NOMO-1 (cell line): ENCODE measurements around the gene SH3RF3.

Source experiments
- DNase-seq, 2 experiments: peaks; one replicate each; lab custom pipeline; 2025; ENCODE audit not compliant: unreplicated experiment in 2 of 2; lab: John Stamatoyannopoulos, UW

SH3RF3 gene

DNA sequence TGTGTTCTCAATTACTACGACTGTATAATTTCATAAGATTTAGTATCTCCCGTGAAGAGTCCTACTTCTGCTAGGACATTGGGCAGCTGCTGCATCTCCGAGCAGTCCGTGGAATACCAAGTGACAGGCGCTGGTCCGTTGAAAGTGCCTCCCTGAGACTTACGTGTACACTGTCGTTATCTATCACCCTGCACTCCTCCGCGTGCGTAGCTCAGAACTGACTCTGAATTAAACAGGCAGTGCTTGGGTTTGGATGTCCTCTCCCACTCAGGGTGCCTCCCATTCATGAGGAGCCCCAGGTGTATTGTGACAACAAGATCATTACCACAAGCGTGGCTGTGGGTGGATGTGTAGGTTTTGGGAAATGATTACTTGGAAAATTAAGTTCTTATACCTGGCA lies 148.4 kb downstream of the SH3RF3 start:
- DNase-seq, result no peak

DNA sequence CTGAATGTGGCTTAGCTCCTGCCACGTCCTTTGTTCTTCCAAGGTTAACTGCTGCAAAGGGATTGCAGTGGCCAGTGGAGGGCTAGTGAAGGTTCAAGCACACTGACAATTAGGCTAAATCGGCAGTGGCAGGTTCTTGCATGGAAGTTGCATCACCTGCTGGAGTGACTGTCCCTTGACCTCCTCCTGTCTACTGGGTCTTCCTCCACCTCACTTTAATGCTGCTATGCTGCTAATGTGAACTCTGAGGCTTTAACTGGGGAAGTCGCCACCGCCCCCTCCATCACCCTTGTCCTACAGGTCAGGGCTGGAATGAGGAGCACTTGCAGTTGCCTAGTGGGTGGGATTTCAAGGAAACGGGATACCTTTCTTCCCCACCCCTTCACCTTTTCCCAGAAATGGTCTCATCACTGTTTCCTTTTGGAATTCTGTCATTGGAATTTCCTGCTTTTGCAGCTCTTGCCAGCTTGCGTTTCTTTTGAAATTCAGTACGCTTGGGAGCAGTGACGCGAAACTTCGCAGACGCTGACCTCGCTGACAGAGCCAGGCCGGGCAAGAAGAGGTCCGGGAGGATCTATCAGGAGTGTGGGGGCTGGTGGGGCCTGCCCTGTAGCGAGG lies 150.3 kb downstream of the SH3RF3 start:
- DNase-seq, result no peak

DNA sequence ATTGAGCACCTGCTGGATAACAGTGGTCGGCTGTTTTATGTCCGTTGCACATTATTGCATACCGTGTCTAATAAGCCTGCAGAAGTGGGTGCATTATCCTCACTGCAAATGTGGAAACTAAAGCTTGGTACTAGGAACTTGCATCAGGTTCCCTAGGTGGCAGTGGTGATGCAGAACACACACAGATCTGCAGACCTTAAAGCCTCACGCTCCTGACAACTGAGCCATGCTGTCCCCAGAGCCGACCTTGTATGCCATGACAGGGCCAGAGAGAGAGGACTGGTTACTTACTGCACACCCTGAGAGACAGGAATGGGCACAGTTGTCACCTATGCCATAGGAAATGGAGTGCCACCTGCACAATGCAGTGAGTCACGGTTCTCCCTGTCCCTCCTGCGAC lies 151.8 kb downstream of the SH3RF3 start:
- DNase-seq, result no peak

DNA sequence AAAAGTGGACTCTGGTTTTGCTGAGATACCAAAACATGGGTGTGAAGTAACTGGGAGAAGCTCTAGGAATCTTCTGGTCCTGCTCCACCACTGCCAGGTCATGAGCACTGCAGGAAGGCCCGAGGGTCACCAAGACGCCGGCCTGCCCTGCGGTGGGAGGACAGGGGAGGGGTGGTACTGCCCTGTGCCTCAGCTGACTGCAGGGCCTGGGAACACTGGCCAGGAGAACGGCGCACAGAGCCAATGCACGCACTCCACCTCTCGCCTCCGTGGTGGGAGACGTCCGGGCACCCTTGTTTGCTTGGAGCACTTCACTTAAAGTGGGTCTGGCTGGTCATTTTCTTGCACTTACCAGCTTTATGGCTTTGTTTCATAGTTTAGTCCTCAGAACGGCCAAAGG lies 153.4 kb downstream of the SH3RF3 start:
- no peak for DNase-seq

DNA sequence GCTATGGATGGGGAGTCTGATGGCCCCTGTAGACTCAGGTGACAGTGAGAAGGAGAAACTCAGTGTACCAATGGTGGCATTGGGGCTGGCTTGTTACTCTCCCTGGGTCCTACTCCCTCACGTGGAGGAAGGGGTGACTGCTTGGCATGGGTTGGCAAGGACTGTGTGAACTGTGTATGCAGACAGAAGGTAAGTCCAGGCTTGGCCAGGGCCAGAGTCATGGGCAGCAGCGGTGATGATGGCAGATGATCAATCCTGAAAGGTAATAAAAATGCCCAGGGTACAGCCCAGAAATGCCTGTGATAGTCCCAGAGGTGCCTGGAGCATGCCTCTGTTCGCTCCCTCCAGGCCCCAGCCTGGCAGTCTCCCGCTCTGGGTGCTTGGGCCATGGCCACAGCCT lies 153.9 kb downstream of the SH3RF3 start:
- DNase-seq, result no peak

DNA sequence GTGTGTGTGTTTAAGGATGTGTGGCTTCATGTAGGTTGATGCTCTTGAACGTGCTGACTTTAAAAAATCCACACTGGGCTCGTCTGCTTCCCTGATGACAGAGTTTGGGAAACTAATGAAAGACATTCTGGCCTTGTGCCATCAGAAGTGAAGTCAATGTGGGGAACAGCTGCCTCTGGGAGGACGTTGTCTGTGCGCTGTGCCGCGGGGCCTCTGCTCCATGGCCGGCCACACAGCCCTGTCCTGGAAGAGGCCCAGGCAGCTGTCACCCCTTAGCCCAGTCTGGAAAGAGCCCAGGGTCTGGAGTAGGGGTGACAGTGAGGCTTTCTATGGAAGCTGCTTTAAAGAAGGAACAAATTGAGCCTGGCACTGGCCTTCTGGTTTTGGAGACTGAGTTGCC lies 155.8 kb downstream of the SH3RF3 start:
- DNase-seq, result no peak

DNA sequence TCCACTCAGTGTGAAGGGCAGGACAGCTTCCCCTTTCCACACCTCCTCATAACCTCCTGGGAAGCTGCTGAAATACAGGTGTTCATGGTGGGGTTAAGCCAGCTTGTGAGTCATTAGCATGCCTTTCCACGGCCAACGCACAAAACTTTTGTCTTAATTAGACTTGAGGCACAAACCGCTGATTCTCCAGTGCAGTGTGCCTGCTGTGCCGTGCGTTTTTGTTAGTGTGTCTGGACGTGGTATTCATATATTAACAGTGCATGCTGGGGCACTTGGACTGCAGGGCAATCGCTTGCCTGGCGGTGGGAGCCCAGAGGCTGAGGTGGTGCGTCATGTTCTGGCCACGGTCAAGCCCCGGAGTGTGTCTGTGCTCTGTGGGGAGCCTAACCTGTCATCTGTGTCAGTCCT lies 156.2 kb downstream of the SH3RF3 start:
- no peak for DNase-seq

DNA sequence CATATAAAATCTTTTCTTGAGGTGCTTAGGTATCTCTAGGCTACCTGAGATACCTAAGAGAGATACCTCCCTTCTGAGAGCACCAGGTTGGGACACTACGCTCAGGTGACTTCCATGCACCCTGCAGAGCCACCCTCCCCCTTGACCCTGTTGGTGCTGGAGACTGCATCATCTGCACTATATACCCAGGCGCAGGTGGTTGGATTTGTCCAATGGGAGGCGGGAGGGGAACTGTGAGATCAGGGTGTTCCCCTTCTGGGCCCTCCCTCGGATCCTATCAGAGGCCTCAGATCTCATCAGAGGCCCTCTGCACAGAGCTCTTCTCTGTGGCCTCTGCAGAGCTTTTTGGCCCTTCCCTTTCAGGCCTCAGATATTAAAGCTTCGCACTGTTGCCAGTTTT lies 158.4 kb downstream of the SH3RF3 start:
- DNase-seq, result no peak

DNA sequence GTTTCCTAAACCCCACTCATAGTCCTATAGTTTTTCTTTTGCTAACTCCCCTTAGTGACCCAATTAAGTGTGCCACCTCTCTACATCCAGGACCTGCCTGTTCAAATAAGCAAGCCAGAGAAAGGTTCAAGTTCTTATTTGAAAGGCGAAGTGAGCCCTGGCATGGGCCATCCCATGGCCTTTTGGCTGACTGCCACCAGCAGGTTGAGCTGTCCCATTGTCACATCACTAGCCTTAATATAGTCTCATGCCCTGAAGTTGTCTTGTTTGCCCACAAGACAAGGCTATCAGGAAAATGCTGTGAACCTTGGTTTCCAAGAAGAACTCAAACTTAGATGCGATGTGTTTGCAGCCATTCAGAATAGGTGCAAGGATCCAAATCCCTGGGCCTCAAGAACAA lies 158.8 kb downstream of the SH3RF3 start:
- no peak for DNase-seq

DNA sequence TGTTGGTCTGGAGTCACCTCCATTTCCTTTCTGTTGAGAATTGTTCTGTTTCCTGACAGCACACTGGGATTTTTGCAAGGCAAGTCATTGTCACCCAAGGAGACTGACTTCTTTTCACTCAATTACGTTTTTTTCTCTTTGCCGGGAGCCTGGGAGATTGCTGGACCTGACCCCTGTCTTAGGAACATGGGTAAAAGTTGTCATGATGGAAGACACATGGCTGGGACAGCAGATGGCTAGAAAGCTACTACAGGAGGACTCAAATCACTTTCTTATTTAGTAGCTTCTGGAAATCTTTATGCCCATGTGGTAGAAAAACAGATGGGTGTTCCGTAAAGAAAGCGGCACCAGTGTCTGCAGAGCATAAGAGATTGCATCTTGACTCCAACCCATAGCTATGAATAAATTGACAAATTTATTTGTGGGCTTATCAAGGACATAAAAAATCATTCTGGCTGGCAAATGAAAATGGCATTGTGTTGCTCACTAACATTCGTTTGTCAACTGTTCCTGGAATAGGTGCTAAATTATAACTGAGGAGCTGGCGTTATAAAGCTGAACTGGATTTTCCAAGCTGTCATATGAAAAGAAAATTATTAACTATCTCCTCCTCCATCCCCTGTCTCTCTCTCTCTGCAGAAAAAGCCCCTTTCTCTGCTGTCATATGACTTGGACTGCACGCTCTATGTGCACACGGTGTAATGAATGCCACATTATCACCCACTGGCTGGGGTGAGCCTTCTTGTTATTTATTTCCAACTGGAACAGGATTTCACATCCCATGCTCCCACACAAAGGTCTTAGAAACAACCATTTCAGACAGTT lies 159.8 kb downstream of the SH3RF3 start:
- DNase-seq, result no peak

DNA sequence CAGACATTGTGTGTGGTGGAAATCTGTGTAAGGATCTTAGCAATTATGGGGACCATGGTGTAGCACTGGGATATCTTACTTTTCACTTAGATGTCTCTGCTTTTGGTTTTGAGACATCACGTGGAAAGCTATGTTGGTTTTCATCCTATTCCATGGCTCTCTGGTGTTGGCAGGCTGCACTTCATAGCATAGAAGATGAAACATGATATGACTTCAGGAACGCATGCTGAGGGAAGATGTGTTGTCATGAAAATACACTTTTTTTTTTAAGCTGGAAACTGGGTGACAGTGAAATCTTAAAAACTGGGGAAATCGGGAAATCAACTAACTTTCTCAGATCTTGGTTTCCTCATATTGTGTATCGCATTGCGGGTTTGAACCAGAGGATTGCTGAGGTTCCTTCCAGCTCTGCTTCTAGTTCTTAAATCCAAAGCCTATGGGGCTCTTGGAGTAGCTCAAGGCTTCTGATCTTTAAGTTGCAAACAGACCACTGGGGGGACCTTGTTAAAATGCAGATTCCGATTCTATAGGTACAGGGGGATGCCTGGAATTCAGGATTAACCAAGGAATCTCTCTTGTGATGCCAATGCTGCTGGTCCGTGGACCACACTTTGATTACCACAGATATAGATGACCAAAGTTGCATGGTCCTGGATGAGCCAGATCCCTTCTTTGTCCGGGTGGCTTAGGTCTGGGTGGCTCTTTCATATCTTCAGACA lies 160.7 kb downstream of the SH3RF3 start:
- no peak for DNase-seq

DNA sequence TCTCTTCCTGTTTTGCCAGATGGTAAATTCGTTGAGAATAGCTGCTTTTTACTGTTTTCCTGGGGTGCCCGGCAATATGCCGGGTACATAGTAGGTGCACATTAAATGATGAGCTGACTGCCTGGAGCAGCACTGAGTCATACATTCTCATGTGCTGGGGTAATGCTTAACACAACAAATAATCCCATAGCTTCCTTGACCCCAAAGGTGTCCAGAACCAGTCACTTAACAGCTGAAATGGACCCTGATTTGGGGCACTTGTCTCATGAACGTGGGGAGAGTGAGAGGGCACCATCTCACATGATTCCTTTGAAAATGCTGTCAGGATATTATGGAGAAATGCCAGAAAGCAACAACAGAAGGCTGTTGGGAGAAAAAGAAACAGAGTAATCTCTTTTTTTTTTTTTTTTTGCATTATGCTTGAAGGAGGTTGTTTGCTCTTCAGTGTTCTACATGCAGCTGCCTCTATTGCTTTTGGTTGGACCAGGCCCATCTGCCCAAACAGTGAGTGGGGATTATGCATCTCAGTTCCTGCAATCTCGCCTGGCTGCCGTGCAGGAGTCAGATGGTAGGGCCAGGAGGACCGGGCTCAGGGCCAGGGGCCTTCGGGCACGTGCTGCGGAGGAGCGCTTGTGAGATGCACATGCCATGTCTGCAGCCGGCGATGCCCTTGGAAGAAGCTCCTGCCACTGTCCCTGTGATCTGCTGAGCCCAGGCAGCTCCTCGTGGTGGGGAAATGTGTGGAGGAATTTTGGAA lies 162.1 kb downstream of the SH3RF3 start:
- no peak for DNase-seq

DNA sequence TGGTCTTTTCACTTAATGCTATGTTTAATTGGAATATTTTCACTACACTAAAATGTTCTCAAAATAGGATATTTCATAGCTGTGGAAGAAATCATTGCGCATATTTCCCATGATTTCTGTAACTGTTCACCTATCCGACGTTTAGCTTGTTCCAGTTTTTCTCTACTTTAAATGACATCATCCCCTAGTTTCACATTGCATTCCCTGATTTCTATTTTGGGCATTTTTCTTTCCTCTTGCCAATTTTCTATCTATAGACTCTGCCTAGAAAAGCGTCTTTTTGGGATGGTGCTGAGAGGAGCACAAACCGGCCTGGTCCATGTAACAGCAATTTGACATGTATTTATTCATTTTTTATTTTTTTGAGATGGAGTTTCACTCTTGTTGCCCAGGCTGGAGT lies 163.4 kb downstream of the SH3RF3 start:
- DNase-seq, result no peak

DNA sequence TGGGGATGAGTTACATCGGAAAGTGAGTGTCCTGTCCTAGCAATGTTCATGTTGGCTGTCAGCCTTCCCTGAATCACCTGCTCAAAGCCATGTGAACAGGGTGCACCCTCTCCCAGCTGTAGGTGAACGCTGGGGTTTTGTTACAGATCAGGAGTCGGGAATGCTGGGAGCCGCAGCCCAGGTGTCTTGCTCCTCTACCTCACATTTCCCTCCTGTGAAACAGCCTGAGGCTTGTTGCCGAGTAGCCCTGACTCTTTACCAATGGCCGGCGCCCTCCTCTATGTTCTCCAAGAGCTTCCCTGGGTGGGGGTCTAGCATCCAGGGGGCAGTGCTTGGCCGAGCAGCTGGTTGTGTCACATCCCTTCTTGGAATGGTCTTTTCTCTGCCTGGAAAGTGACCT lies 164.7 kb downstream of the SH3RF3 start:
- no peak for DNase-seq

DNA sequence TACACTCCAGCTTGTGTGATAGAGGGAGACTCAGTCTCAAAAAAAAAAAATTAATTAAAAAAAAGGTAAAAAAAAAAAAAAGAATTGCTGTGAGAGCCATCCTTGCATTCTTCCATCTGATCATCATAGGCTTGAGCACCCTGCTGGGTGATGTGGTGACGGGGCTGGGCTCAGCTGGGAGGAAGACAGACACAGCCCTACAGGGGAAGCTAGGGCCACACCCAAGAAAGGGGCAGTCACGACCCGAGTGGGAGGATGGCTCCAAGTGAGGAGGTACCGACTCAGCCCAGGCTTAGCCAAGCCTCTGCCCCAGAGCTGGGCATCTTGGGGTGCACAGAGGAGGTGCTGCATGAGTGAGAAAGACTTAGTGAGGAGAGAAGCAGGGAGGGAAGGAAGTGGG lies 165.5 kb downstream of the SH3RF3 start:
- DNase-seq, result no peak

DNA sequence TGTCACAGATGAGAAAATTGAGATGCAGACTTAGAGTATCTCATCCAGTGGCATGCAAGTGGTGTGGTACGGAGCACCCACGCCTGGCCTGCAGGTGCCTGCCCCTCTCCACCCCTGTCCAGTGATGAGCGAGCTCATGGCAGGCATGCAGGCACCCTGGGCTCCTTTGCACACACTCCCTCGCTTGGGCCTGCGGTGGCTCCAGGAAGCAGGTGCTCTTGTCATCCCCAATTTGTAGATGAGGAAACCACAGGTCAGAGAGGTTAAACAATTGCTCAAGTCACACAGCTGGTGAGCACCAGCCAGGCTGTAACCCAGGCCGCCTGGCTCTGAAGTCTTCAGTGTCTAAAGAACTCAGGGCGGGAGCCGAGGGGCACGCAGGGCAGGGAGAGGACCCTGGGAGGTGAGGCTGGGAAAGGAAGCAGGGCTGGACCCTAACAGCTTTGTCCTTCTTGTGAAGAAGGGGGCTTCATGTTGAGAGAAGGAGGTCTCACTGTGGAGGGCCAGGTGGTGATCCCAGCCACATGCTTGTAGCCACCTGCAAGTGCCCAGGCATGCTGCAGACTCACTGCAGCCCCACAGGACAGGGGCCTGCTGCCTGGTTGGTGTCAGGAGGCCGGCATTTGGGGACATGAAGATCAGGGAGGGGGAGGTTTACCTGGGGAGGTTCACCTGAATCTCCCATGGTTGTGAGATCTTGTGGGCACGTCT lies 166.2 kb downstream of the SH3RF3 start:
- no peak for DNase-seq

DNA sequence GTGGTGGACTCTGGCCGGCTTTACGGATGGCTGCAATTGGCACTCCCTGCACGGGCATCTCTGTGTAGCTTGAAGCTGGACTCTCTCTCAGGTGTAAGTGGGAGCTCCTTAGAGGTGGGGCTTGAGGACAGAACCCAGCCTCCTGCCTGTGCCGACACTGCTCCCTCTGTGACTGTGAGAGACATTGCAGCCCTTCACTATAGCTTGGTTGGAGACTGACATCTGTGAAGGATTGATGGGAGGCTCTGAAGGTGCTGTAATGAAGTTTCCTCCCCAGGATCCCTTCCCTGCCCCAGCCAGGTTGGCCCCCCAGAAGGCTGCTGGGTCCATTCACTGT lies 166.7 kb downstream of the SH3RF3 start:
- DNase-seq, result no peak

DNA sequence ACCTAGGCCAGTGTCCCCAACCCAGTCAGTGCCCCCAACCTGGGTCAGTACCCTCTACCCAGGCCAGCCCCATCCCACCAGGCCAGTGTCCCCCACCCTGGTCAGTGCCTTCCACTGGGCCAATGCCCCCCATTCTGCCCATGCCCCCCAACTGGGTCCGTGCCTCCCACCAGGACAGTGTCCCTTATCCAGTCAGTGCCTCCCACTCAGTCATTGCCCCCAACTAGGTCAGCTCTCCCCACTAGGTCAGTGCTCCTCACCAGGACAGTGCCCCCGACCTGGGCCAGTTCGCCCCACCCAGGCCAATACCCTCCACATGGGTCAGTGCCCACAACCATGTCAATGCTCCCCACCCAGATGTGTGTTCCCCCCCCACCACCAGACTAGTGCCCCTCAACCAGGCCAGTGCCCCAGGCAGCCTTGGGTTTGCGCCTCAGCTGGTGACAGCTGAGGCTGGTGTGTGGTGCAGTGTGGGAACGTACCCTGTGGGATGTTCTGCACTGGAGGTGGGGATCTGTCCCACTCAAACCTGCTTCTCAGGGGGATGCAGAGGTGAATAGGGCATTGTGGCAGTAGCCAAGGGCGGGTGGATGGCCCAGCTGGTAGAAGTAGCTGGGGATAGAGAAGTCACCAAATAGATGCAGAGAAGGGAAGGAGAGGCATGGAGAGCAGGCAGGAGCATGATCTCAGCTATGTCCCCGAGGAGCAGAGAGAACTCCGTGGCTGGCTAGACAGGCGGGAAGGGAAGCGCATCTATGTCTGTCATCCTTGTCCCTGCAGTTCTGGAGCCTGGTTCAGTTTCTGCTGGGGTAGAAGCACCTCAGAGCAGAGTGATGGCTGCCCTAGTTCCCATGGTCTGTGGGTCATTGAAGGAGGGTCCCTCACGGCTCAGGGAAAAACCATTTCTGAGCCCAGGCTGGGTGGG lies 168.8 kb downstream of the SH3RF3 start:
- DNase-seq, result no peak

DNA sequence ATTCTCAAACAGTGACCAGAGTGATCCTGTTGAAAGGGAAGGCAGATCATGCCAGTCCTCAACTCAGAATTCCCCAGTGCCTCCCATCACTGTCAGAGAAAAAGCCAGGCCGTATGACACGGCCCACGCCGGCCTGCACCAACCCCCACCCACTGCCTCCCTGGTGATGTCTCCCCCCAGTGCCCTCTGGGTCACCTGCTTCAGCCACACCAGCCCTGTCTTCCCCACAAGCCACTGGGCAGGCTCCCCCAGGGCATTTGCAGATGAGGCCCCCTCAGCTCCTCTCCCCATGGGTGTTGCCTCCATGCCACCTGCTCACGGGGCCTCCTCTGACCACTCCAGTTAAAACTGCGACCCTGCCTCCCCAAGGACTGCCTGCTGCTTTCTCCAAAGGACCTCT lies 169.8 kb downstream of the SH3RF3 start:
- no peak for DNase-seq

DNA sequence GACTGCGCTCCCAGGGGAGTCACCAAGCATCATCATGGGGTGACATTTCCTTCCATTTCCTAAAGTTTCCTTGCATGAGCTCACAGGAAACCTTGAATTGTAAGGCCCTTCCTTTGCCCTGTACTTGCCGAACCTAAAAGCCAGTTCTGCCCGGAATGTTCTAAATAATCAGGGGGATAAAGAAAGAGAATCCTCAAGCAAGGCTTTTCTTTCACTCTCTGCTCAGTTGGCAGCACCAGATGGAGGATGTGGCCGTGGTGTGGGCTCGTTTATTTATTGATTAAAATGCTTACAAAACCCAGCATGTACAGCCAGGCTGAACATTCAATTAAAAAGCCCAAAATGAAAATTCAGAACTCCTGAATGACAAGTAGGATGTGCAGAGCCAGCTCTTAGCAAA lies 170.5 kb downstream of the SH3RF3 start:
- no peak for DNase-seq
